CD4-positive, CD25-positive, alpha-beta regulatory T cell (primary cell): ENCODE results near the gene R3HDM2. TPM values are rescaled to one million over a fixed set of nuclear protein-coding genes. Genes with fewer than 3 reads are reported as not detected.

Experiments
- ATAC-seq, 2 donors: fragments of 150-1000 bp; cut with Tn5 transposase; one replicate each; pipeline ENCODE4 v1.10.0; 2021; ENCODE audit warnings: low read depth in 2 of 2, moderate number of reproducible peaks in 2 of 2, moderate library complexity in 1 of 2
- DNase-seq, 3 donors: peaks; one replicate each; pipeline versions ENCODE4 v3.0.0 to v3.0.0-alpha.2; 2012 to 2022; ENCODE audit warnings: mixed read lengths in 1 of 3
- H3K27ac ChIP-seq: one replicate; pipeline ENCODE4 v1.7.0; 2013; ENCODE audit warnings: mild to moderate bottlenecking, low read length; ENCODE audit not compliant: insufficient read depth, poor library complexity, severe bottlenecking
- H3K27me3 ChIP-seq: one replicate; pipeline ENCODE4 v1.7.0; 2013; ENCODE audit warnings: low read length; ENCODE audit not compliant: control insufficient read depth, insufficient read depth
- H3K36me3 ChIP-seq: one replicate; pipeline ENCODE4 v1.7.0; 2013; ENCODE audit warnings: mild to moderate bottlenecking, low read length, moderate library complexity; ENCODE audit not compliant: control insufficient read depth, insufficient read depth
- H3K4me1 ChIP-seq: 2 replicates; pipeline ENCODE4 v1.7.0; 2013; ENCODE audit warnings: mild to moderate bottlenecking, low read length; ENCODE audit not compliant: insufficient read depth, control insufficient read depth, poor library complexity, severe bottlenecking
- H3K4me3 ChIP-seq: one replicate; pipeline ENCODE4 v1.7.0; 2013; ENCODE audit warnings: low read depth, mild to moderate bottlenecking, low read length, moderate library complexity
- H3K9me3 ChIP-seq, 2 experiments: 1 replicate in 1 of 2; 2 replicates in 1 of 2; pipeline ENCODE4 v1.7.0; 2013; ENCODE audit warnings: low read length in 2 of 2, mild to moderate bottlenecking in 1 of 2, moderate library complexity in 1 of 2; ENCODE audit not compliant: control insufficient read depth in 2 of 2
- H3K27ac Mint-ChIP-seq, 3 donors: one replicate each; pipeline ENCODE4 v1.8.0; 2020 to 2022; ENCODE audit warnings: mild to moderate bottlenecking in 3 of 3, mixed read lengths in 3 of 3, moderate library complexity in 2 of 3
- H3K27me3 Mint-ChIP-seq: one replicate; pipeline ENCODE4 v1.8.0; 2022; ENCODE audit warnings: mild to moderate bottlenecking, mixed read lengths
- H3K36me3 Mint-ChIP-seq: one replicate; pipeline ENCODE4 v1.8.0; 2020; ENCODE audit warnings: mixed read lengths
- H3K4me1 Mint-ChIP-seq, 4 donors: one replicate each; pipeline ENCODE4 v1.8.0; 2020 to 2022; ENCODE audit warnings: mixed read lengths in 4 of 4, mild to moderate bottlenecking in 1 of 4
- H3K4me3 Mint-ChIP-seq, 4 donors: one replicate each; pipeline ENCODE4 v1.8.0; 2020 to 2022; ENCODE audit warnings: mild to moderate bottlenecking in 4 of 4, mixed read lengths in 4 of 4, moderate library complexity in 3 of 4
- H3K9me3 Mint-ChIP-seq, 7 donors: one replicate each; pipeline ENCODE4 v1.8.0; 2020 to 2022; ENCODE audit warnings: mixed read lengths in 7 of 7, mild to moderate bottlenecking in 3 of 7, moderate library complexity in 2 of 7
- polyA plus RNA-seq, 4 donors: library from polyadenylated mRNA; unstranded; fragments of 300-500 nt; fragmentation: Illumina TruSeq; gene quantifications; one replicate each; pipeline ENCODE4 v1.2.3, GENCODE V29; 2021
- total RNA-seq: library from RNA; stranded (reverse); gene quantifications from one replicate; pipeline ENCODE4 v1.2.3, GENCODE V29; 2022

Gene R3HDM2
- total and polyA plus RNA-seq, 5 donors from 2014 or later = 6.0 to 115 (median 8.1) TPM

DNA sequence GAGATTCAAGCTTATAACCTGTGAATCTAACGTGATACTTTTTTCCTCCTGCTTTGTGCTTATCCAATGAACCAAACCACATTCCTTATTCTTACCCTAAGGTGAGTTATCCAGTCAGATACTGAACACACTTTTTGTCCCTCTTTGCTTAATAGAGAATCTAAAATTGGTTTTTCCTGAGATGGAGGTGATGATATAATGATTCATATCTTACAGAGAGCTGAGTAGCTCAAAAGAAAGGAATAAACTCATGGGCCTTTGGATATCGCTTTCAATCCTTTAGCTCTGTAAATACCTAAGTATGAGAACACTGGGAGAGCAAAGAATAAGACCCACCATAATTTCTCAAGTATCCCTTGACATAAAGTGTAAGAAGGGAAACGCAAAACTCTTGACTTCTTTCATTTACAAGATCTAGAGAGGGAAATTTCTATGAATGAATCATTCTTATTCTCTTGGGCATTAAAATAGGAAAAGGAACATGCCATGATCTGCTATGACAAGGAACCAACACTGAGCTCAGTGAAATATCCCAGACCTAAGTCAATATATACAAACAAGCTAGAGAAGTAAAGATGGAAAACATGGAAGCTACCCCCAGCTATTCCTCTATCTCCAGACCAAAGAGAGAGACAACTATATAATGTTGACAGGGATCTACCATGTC lies 98.1 kb downstream of the R3HDM2 start:
- H3K27ac ChIP-seq = no peak overlapping the region
- H3K4me1 ChIP-seq = no peaks in the 10 kb centered on the region
- H3K27ac Mint-ChIP-seq = peak overlapping the region in 1 of 3 donors; percentile 2
- DNase-seq = no peak
- no peak overlapping the region for H3K4me3 Mint-ChIP-seq
- H3K27me3 ChIP-seq = no peaks in the 10 kb centered on the region
- no peak for ATAC-seq
- H3K36me3 Mint-ChIP-seq = peaks cover 26% of the 10 kb centered on the region
- no peaks in the 10 kb centered on the region for H3K27me3 Mint-ChIP-seq
- H3K4me1 Mint-ChIP-seq = peaks cover 5 to 15% (median 9%) of the 10 kb centered on the region in 4 donors
- H3K36me3 ChIP-seq = no peaks in the 10 kb centered on the region
- no peak overlapping the region for H3K4me3 ChIP-seq
- no peaks in the 10 kb centered on the region for H3K9me3 ChIP-seq
- peaks cover 0 to 3% (median 0%) of the 10 kb centered on the region in 7 donors for H3K9me3 Mint-ChIP-seq

DNA sequence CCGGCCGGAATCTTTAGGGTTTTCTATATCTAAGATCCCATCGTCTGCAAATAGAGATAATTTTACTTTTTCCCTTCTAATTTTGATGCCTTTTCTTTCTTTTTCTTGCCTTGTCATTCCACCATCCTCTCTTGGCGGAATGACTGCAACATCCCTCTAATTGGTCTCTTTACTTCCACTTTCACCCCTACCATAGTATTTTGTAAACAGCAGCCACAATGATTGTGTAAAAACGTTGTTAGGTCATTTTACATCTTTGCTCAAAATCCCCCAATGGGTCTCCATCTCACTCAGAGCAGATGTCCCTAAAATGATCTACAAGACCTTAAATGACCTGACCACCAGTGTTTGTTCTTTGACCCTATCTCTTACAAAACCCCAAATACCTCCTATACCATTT lies 99.9 kb downstream of the R3HDM2 start:
- H3K4me3 ChIP-seq = no peak overlapping the region
- Mint-ChIP-seq H3K27ac (no peak overlapping the region), H3K9me3 (no peaks in the 10 kb centered on the region), H3K4me3 (no peak overlapping the region), H3K27me3 (no peaks in the 10 kb centered on the region), H3K36me3 (peaks cover 23% of the 10 kb centered on the region), H3K4me1 (peaks cover 5 to 24% (median 10%) of the 10 kb centered on the region in 4 donors)
- ATAC-seq = no peak
- H3K36me3 ChIP-seq = no peaks in the 10 kb centered on the region
- no peaks in the 10 kb centered on the region for H3K9me3 ChIP-seq
- H3K27me3 ChIP-seq = no peaks in the 10 kb centered on the region
- no peaks in the 10 kb centered on the region for H3K4me1 ChIP-seq
- no peak for DNase-seq
- no peak overlapping the region for H3K27ac ChIP-seq

DNA sequence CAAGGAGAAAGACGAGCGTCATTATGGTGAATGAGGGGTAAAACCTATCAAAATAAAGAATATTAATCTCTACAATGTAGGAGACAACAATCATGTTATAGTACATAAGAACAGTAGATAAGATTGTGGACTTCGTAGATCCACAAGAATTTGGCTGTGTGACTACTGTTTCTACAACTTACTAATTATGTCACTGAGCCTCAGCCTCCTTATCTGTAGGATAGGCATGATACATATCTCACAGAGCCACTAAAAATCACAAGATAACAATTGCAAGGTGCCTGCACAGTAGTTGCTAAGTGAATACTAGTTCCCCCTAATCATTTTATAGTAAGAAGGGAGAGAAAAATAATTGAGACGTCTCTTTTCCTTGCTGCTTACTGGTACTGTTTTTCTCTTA lies 101.6 kb downstream of the R3HDM2 start:
- no peak for ATAC-seq
- Histone ChIP-seq H3K4me1 (no peaks in the 10 kb centered on the region), H3K27ac (no peak overlapping the region), H3K36me3 (no peaks in the 10 kb centered on the region), H3K9me3 (no peaks in the 10 kb centered on the region), H3K4me3 (no peak overlapping the region), H3K27me3 (no peaks in the 10 kb centered on the region)
- H3K9me3 Mint-ChIP-seq = no peaks in the 10 kb centered on the region
- H3K27ac Mint-ChIP-seq = no peak overlapping the region
- no peaks in the 10 kb centered on the region for H3K27me3 Mint-ChIP-seq
- no peak overlapping the region for H3K4me3 Mint-ChIP-seq
- peaks cover 25% of the 10 kb centered on the region for H3K36me3 Mint-ChIP-seq
- H3K4me1 Mint-ChIP-seq = peaks cover 7 to 21% (median 13%) of the 10 kb centered on the region in 4 donors
- DNase-seq = no peak

DNA sequence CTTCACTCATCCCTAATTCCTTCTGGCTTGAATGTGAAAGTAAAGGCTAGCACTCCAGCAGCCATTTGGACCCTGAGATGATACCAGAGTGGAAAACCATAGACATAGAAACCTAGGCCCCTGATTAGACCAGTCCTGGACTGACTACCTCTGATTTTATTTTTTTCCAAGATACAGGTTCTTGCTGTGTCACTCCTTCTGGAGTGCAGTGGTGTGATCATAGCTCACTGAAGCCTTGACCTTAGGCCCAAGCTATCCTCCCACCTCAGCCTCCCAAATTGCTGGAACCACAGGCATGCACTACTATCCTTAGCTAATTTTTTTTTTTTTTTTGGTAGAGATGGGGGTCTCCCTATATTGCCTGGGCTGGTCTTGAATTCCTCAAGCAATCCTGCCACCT lies 105.4 kb downstream of the R3HDM2 start:
- DNase-seq (no peak), ATAC-seq (no peak)
- Histone ChIP-seq H3K9me3 (no peaks in the 10 kb centered on the region), H3K36me3 (peaks cover 3% of the 10 kb centered on the region), H3K4me1 (no peaks in the 10 kb centered on the region), H3K4me3 (no peak overlapping the region), H3K27ac (no peak overlapping the region), H3K27me3 (no peaks in the 10 kb centered on the region)
- Mint-ChIP-seq H3K9me3 (peaks cover 0 to 1% (median 0%) of the 10 kb centered on the region in 7 donors), H3K36me3 (peaks cover 12% of the 10 kb centered on the region), H3K4me1 (peaks cover 7 to 18% (median 8%) of the 10 kb centered on the region in 4 donors), H3K4me3 (no peak overlapping the region), H3K27me3 (no peaks in the 10 kb centered on the region), H3K27ac (peak overlapping the region in 1 of 3 donors; percentile 25)

DNA sequence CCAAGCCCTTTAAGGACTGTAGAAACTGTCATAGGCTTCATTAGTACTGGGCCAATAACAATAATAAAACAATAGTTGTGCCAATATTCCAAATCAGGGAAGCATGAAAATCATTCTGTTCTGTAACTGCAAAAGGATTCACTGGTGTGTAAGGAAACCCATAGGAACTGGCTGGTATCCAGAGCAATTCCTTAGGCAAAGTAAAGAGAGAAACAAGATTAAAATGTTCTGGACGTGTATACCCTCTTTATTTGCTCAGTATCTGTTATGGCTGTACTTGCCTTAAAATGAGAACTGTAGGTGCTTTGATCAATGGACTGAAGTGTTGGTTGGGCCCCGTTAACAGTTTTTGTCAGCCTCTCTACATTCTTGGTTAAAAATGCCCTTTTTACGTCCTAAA lies 107.4 kb downstream of the R3HDM2 start:
- Histone ChIP-seq H3K36me3 (peaks cover 3% of the 10 kb centered on the region), H3K9me3 (no peaks in the 10 kb centered on the region), H3K27me3 (no peaks in the 10 kb centered on the region), H3K4me1 (no peaks in the 10 kb centered on the region), H3K27ac (no peak overlapping the region), H3K4me3 (no peak overlapping the region)
- Mint-ChIP-seq H3K4me1 (peaks cover 7 to 14% (median 8%) of the 10 kb centered on the region in 4 donors), H3K9me3 (peaks cover 0 to 1% (median 0%) of the 10 kb centered on the region in 7 donors), H3K36me3 (peaks cover 12% of the 10 kb centered on the region), H3K4me3 (no peak overlapping the region), H3K27me3 (no peaks in the 10 kb centered on the region), H3K27ac (peak overlapping the region in 1 of 3 donors; percentile 48)
- no peak for ATAC-seq
- DNase-seq = no peak

DNA sequence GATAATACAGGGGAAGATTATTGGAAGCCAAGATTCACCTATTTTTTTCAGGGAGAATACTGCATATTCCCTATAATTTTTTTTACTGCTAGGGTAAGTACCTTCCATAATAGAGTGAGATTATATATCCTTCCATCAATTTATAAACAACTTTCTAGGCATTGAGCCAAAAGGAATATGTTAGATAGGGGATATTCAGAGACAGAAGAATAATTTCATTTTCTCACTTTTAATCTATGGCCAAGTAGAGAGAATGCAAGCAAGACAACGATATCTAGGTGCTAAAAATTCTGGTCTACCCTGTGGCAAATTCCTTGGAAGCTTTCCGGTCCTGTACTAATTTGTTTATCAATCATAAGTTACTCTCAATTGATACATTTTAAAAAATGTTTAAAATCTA lies 110.2 kb downstream of the R3HDM2 start:
- Mint-ChIP-seq H3K4me1 (peaks cover 0 to 4% (median 2%) of the 10 kb centered on the region in 4 donors), H3K4me3 (no peak overlapping the region), H3K27me3 (no peaks in the 10 kb centered on the region), H3K27ac (no peak overlapping the region), H3K9me3 (peaks cover 0 to 1% (median 0%) of the 10 kb centered on the region in 7 donors), H3K36me3 (no peaks in the 10 kb centered on the region)
- Histone ChIP-seq H3K27ac (no peak overlapping the region), H3K27me3 (no peaks in the 10 kb centered on the region), H3K4me1 (no peaks in the 10 kb centered on the region), H3K4me3 (no peak overlapping the region), H3K9me3 (no peaks in the 10 kb centered on the region), H3K36me3 (peaks cover 3% of the 10 kb centered on the region)
- no peak for ATAC-seq
- no peak for DNase-seq

DNA sequence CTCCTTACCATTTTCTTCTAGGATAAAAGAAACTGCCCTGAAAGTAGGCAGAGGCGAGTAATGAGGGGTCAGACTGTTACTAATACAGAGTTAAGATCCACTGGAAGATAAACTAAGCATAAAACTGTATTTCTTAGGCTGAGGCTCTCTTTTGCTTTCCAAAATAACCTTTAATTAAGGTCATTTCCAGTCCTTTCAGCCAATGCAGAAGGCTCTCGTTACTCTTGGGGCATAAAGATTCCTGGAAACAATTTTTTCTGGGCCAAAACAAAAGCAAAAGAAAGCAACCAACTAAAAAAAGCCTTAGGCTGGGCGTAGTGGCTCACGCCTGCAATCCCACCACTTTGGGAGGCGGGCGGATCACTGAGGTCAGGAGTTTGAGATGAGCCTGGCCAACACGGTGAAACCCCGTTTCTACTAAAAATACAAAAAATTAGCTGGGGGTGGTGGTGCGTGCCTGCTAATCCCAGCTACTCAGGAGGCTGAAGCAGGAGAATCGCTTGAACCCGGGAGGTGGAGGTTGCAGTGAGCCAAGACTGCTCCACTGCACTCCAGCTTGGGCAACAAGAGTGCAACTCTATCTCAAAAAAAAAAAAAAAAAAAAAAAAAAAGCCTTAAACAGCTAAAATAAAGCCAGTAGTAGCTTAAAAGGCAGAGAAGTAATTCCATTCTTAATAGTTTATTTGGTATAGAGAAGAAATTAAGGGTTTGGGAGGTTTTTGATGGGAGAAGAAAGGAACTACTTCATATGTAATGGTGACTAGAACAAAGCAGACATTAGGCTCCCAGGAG lies 111.0 kb downstream of the R3HDM2 start:
- peaks cover 3% of the 10 kb centered on the region for H3K36me3 ChIP-seq
- Mint-ChIP-seq H3K4me1 (peaks cover 0 to 4% (median 2%) of the 10 kb centered on the region in 4 donors), H3K27me3 (no peaks in the 10 kb centered on the region), H3K9me3 (peaks cover 0 to 1% (median 0%) of the 10 kb centered on the region in 7 donors), H3K36me3 (no peaks in the 10 kb centered on the region), H3K27ac (peak overlapping the region in 1 of 3 donors; percentile 56), H3K4me3 (no peak overlapping the region)
- H3K9me3 ChIP-seq = no peaks in the 10 kb centered on the region
- no peak for DNase-seq
- H3K4me3 ChIP-seq = no peak overlapping the region
- ATAC-seq = no peak
- no peaks in the 10 kb centered on the region for H3K27me3 ChIP-seq
- no peak overlapping the region for H3K27ac ChIP-seq
- no peaks in the 10 kb centered on the region for H3K4me1 ChIP-seq
